Kidney tubule cell (primary cell): ENCODE measurements around the gene SLAMF1.
"Not testable (repeated sequence)": the region's sequence is repeated elsewhere in the genome, so short reads cannot be mapped to it uniquely, and the experiment has no call there.

Experiments
- DNase-seq: peaks from one replicate; pipeline ENCODE4 v3.0.0-alpha.2; 2018; ENCODE audit warnings: low spot score

The SLAMF1 gene

GRCh38 chr1:160665330-160666078 is 18.7 kb upstream of the SLAMF1 start:
- no peak for DNase-seq

- no peak for DNase-seq
Observed at GRCh38 chr1:160664573-160665051, 17.8 kb upstream of the SLAMF1 start.

GRCh38 chr1:160662910-160663309 is 16.1 kb upstream of the SLAMF1 start:
- DNase-seq = no peak

- no peak for DNase-seq
Observed at GRCh38 chr1:160659566-160659965, 12.7 kb upstream of the SLAMF1 start.

GRCh38 chr1:160658814-160659193 is 12.0 kb upstream of the SLAMF1 start:
- no peak for DNase-seq

GRCh38 chr1:160658162-160658813 is 11.4 kb upstream of the SLAMF1 start:
- DNase-seq = no peak

- no peak for DNase-seq
Observed at GRCh38 chr1:160657250-160657781, 10.5 kb upstream of the SLAMF1 start.

- DNase-seq = no peak
Observed at GRCh38 chr1:160656737-160657136, 9.9 kb upstream of the SLAMF1 start.

GRCh38 chr1:160653620-160654016 is 6.8 kb upstream of the SLAMF1 start:
- no peak for DNase-seq

- no peak for DNase-seq
Observed at GRCh38 chr1:160652924-160653619, 6.2 kb upstream of the SLAMF1 start.

GRCh38 chr1:160652065-160652641 is 5.3 kb upstream of the SLAMF1 start:
- not testable (repeated sequence) for DNase-seq

GRCh38 chr1:160651433-160652064 is 4.7 kb upstream of the SLAMF1 start:
- DNase-seq = no peak

- DNase-seq = no peak
Observed at GRCh38 chr1:160647329-160647720, 481 bp upstream of the SLAMF1 start.

- no peak for DNase-seq
Observed at GRCh38 chr1:160646180-160646579, 664 bp downstream of the SLAMF1 start.

GRCh38 chr1:160645386-160646130 is 1.3 kb downstream of the SLAMF1 start:
- DNase-seq = no peak

- DNase-seq = no peak
Observed at GRCh38 chr1:160644399-160644798, 2.4 kb downstream of the SLAMF1 start.

- DNase-seq = no peak
Observed at GRCh38 chr1:160643138-160643537, 3.7 kb downstream of the SLAMF1 start.

GRCh38 chr1:160642281-160642644 is 4.6 kb downstream of the SLAMF1 start:
- DNase-seq = no peak

- DNase-seq = no peak
Observed at GRCh38 chr1:160641323-160642280, 5.2 kb downstream of the SLAMF1 start.
